GM19239 (cell line): ENCODE measurements around the gene BRD3OS.
"Not testable (repeated sequence)": the region's sequence is repeated elsewhere in the genome, so short reads cannot be mapped to it uniquely, and the experiment has no call there.

Experiments
- DNase-seq: peaks from one replicate; pipeline ENCODE4 v3.0.0; 2011; ENCODE audit warnings: low spot score; ENCODE audit not compliant: insufficient read length
- FAIRE-seq: peaks from 2 replicates; lab custom pipeline; 2011; peaks lifted over from hg19 to GRCh38; lab: Jason Lieb, UNC

BRD3OS gene

GRCh38 chr9:134075689-134076088 is 50.4 kb downstream of the BRD3OS start:
- DNase-seq, FAIRE-seq: not testable (repeated sequence)

GRCh38 chr9:134076644-134077043 is 51.4 kb downstream of the BRD3OS start:
- FAIRE-seq (no peak), DNase-seq (no peak)
